Stimulated activated CD8-positive, alpha-beta memory T cell treated with anti-CD3 and anti-CD28 coated beads, Interleukin-15, amount 100 ng/mL, for 48 hours (primary cell): ENCODE measurements around the gene ZFP36.
"Not testable (repeated sequence)": the region's sequence is repeated elsewhere in the genome, so short reads cannot be mapped to it uniquely, and the experiment has no call there.

Experiments used
- DNase-seq, 2 donors: peaks; one replicate each; pipeline ENCODE4 v3.0.0-alpha.2; 2020; ENCODE audit warnings: low read depth in 2 of 2

Gene ZFP36

DNA sequence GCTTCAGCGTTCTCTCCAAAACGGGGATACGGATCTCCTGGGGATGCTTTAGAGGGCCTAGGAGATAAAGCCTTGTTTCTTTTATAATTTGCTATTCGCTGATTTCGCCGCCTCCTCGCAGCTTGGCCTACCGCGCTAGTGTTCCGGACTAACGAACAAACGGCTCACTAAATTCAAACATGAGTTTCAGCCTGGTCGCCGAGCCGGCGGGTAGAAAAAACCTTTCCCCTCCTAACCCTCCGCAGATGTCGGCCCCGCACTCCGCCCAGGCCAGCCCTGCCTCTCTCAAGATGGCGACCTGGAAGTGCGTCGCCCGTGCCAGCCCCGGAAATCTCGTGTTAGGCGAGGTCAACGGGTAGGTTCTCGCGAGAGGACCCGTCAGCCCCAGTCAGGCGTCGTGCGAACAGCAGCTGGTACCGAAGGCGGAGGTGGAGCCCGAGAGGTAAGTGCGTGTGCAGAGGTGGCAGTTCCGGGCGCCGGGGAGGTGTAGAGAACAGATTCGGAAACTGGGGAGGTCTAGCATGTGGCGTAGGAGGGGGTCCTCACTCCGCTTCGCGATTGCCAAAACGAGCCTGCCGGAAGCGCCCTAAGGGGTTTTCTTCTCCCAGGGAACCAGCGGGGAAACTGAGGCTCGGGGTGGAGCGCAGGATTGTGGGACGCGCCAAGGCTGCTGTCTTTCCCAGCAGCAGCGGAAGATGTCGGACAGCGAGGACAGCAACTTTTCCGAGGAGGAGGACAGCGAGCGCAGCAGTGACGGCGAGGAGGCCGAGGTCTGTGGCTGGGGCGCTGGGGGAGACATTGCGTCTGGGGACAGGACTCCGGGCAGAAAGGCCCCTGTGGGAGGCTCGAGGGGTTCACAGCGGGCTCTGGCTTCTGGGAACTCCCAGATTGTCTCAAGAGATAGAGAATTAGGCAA is 38.8 kb downstream of the ZFP36 start, which contains the start of gene SUPT5H:
TSS of gene SUPT5H (plus strand) at position 387 of the 916 bp plus-strand sequence. CDS start at position 696, 309 bp downstream.
- peak; percentile 96 to 97 for DNase-seq

DNA sequence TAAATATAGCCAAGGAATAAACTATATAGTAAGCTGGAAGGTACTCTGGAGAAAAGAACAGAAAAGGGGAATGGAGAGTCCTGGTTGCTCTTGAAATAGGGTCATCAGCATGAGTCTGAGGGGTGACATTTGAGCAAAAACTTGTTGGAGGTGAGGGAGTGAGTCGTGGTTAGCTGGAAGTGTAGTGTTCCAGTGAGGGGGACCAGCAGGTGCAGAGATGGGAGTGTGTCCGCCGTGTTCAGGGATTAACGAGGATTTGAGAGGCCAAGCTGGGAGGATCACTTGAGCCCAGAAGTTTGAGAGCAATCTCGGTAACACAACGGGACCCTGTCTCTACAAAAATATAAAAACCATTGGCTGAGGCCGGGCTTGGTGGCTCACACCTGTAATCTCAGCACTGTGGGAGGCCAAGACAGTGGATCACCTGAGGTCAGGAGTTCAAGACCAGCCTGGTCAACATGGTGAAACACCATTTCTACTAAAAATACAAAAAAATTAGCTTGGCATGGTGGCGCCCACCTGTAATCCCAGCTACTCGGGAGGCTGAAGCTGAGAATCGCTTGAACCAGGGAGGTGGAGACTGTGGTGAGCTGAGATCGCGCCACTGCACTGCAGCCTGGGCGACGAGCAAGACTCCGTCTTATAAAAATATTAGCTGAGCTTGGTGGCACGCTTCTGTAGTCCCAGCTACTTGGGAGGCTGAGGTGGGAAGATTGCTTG is 39.9 kb downstream of the ZFP36 start:
- DNase-seq, result no peak

DNA sequence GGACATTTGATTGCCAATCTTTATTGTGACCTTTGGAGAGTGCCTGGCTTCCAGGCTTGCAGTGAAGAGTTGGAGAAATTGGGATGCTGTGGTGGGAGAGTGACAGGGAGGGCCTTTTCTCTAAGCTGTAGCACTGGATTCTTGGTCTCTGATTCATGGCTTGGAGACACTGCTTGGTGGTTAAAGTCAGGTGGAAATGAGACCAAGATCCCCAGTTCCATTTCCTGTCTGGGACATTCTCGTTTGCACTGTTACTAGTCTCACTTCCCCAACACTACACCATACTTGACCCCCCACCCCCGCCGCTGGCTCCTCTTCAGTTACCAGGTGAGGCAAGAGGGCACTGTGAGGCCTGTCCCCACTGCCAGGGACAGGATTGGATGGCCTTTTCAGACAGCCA is 41.6 kb downstream of the ZFP36 start:
- DNase-seq, result peak in 1 of 2 donors; percentile 18

DNA sequence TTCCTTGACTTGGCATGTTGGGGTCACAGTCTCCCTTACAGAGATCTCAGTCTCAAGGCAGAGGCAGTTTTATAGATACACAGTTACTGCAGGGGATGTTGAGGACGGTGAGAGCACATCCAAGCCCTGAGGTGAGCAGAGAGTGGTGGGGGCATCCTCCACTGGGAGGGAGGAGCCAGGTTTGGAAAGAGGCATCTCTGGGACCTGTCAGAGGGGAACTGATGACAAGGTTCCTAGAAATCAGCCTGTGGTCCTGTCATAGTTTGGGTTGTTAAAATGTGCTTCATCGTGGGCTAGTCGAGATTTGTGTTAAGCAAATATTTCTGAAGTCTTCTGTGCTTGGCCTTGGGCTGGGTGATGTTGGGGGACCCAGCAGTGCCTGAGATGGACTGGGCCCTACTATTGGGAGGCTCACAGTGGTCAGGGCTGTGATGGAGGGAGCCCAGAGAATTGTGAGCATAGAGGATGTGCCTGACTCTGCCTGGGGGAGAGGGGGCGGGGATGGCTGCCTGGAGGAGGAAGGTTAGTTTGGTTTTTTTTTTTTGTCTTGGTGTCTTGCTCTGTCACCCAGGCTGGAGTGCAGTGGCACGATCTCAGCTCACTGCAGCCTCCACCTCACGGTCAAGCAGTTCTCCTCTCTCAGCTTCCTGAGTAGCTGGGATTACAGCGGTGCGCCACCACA is 42.6 kb downstream of the ZFP36 start:
- DNase-seq, result no peak

DNA sequence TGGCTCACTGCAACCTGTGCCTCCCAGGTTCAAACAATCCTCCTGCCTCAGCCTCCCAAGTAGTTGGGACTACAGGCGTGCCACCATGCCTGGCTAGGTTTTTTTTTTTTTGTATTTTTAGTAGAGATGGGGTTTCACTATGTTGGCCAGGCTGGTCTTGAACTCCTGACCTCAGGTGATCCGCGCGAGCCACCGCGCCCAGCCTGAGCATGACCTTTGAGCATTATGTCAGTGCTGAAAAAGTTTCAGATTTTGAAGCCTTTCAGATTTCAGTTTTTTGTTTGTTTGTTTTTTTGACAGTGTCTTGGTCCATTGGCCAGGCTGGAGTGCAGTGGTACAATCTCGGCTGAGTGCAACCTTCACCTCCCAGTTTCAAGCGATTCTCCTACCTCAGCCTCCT is 44.6 kb downstream of the ZFP36 start:
- not testable (repeated sequence) for DNase-seq
